Astrocyte of the cerebellum (primary cell): ENCODE measurements around the gene ATP11C.
A peak's percentile ranks its signal among the peaks of the same experiment; 100 is the strongest.

ENCODE experiments used
- DNase-seq: peaks from one replicate; pipeline ENCODE4 v3.0.0-alpha.2; 2011; ENCODE audit warnings: low read depth
- H3K4me3 ChIP-seq: 2 replicates; pipeline ENCODE4 v1.5.1; 2011; ENCODE audit warnings: mild to moderate bottlenecking, low read depth, low read length, moderate library complexity
- in situ Hi-C: cut with HindIII; loops from 2 replicates; pipeline ENCODE4 v1.10.0; 2017; ENCODE audit warnings: low sequenced_read_pairs
- TF ChIP-seq, protein P1 (sequence below): IDR thresholded peaks from 2 replicates; pipeline ENCODE4 v1.5.1; 2012; ENCODE audit warnings: low read length, low read depth, moderate library complexity, mild to moderate bottlenecking; ENCODE audit errors: missing control alignments

Gene ATP11C

DNA sequence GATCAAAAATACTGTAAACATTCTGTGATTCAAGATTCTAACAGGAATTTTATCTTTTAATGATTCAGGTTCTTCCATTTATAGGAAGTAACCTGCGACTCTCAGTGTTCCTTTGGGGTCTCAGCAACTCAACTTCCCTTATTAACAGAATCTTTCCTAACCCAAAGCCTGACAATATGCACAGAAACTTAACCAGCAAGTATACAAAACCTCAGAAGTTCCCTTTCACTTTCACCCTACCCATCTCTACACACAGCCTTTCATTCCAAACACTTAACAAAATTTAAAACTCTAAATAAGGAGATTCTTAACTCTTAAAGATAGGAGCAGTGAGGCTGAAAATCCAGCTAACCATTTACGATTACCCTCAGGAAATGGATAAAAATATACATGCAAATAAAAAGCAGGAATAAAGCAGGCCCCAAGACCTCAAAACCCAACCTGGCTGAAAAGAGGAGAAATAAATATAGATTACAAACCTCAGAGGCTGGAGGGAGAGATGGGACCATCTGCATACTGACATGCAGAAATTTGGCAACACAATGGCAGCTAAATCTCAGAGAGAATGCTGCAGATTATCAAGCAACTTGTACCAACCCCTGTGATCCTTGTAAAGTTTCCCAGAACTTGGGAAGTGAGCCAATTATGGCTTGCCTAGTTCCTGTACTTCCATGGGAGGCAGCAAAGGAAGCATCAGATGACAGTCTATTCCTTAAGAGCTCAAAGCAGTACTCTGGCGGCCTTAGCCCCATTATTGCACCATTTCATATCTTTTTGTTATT, 101.0 kb downstream of the ATP11C start:
- in situ Hi-C loops = no loop called here

DNA sequence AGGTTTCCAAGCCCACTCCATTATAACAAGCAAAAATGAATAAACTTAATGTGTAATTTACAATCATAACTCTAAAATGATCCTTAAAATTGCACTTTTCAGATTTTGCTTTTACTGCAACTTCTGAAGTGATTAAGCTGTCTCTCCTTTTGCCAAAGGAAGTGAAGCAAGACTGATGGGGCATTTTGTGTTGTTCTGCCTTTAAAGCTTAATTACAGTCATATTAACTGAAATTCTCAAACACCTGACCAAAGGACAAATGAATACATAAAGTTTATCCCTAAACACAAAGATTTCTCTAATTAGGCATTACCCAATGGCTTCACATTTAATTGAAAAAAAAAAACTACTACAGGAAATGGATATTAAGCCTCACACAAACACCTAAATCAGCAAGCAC, 101.8 kb downstream of the ATP11C start:
- DNase-seq = no peak
- no peak overlapping the region for H3K4me3 ChIP-seq
- TF ChIP-seq, protein P1, sequence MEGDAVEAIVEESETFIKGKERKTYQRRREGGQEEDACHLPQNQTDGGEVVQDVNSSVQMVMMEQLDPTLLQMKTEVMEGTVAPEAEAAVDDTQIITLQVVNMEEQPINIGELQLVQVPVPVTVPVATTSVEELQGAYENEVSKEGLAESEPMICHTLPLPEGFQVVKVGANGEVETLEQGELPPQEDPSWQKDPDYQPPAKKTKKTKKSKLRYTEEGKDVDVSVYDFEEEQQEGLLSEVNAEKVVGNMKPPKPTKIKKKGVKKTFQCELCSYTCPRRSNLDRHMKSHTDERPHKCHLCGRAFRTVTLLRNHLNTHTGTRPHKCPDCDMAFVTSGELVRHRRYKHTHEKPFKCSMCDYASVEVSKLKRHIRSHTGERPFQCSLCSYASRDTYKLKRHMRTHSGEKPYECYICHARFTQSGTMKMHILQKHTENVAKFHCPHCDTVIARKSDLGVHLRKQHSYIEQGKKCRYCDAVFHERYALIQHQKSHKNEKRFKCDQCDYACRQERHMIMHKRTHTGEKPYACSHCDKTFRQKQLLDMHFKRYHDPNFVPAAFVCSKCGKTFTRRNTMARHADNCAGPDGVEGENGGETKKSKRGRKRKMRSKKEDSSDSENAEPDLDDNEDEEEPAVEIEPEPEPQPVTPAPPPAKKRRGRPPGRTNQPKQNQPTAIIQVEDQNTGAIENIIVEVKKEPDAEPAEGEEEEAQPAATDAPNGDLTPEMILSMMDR = no peak
- in situ Hi-C loops = no loop called here

More for the DNA sequence above, 101.0 kb downstream of the ATP11C start:
- H3K4me3 ChIP-seq = no peak overlapping the region
- TF ChIP-seq, protein P1 = no peak
- DNase-seq = peak; percentile 35

DNA sequence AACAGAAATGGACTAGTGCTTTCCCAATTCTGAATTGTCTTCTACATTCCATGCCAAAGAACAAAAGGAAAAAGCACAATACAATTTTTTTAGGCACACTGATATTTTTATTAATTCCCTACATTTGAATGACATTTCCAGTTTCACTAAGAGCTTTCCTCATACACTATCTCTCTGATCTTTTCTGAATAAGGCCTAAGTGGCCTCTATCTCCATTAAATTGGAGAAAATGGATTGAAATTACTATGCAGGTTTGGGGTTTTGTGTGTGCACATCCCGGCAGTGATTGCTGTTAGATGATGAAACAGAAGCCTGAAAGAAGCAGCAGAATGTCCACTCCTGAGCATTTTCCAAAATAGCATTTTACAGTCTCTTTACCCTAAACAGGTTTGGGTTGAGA, 104.0 kb downstream of the ATP11C start:
- DNase-seq = no peak
- TF ChIP-seq, protein P1 = no peak
- no peak overlapping the region for H3K4me3 ChIP-seq
- in situ Hi-C loops = no loop called here

DNA sequence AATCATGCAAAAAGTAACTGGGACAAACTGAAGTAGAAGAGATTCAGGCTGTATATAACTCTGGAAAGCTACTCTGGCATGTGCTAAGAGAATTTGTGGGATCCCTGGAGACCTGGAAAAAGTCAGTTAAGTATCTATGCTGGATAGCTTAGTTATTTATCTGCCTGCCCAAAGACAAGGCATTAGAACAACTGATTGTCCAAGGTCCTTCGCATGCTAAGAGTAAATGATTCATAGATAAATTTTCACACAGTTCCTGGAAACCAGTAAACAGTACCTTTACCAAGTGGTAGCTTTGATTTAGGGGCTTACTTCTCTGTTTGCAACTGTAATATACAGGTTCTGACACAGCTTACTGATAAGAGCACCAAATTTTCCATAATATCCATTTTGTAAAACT, 104.8 kb downstream of the ATP11C start:
- DNase-seq = no peak
- no peak overlapping the region for H3K4me3 ChIP-seq
- in situ Hi-C loops = no loop called here
- TF ChIP-seq, protein P1 = no peak

DNA sequence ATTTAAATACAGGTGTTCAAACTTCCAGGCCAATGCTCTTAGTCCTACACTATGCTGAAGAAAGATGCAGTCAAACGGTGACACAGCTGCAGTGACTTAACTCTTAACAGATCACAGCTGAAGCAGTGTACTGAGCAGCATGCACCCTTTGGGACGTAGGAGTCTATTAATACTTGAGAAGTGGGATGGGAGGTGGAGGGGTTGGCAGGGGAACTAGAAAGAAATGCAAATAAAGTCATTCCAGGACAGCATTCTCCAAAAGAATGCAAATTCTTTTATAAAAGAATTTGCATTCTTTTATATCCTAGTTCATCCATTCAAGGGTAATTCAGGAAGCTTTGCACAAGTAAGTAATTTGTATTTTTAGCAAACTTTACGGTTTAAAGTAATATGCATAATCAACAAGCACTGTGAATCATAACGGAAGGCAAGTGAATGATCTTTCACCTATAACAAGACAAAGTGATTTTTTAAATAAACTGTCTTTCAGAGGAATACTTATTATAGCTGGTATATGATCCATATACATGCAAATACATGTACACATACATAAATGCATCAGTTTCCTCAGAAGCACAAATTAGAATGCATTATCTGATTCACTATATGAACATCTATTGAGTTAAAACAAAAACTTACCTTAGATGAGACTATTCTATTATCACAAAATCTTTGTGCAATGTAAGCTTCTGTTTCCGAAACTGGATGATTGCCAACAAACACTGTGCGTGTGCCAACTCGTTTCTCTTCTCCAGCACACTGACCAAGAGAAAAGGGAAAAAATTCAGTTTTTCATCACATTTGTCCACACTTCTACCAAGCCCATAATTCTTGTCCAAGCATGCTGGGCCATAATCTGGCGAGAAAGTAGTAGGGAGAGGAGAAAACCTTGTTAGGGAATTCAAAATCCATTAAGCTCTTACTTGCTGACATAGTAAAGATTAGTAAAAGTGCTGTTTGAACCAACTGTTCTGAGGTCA, 106.5 kb downstream of the ATP11C start:
- DNase-seq = peak; percentile 43
- in situ Hi-C loops = no loop called here
- H3K4me3 ChIP-seq = no peak overlapping the region
- TF ChIP-seq, protein P1 = no peak

DNA sequence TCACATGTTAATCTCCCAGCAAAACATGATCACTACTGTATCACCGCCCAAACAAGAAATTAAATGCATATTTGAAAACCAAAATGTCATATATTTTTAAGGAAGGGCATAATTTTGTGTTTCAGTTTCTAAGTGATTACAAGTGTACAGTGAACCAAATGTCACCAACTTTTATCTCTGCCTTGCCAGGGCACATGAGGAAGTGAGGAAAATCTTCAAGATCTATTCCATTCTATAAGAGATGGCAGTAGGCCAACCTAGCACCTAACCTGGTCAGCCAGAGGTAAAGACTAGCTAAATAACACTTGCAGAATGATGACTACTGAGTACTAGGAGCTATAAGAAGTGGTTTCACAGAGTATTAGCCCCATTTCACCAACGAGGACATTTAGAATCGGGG, 107.2 kb downstream of the ATP11C start:
- H3K4me3 ChIP-seq = no peak overlapping the region
- in situ Hi-C loops = no loop called here
- TF ChIP-seq, protein P1 = no peak
- no peak for DNase-seq
